H54 (cell line): Measurements from ENCODE around the gene GRIK1.

Experiments
- DNase-seq: peaks from one replicate; pipeline ENCODE4 v3.0.0; 2011; ENCODE audit warnings: low spot score, mixed read lengths; ENCODE audit not compliant: insufficient read length
- FAIRE-seq: peaks from 3 replicates; lab custom pipeline; 2011; peaks lifted over from hg19 to GRCh38; lab: Jason Lieb, UNC
- POLR2A ChIP-seq: IDR thresholded peaks from 2 replicates; pipeline ENCODE4 v1.6.1; 2011; ENCODE audit warnings: low read depth, mild to moderate bottlenecking, low read length

The GRIK1 gene

DNA sequence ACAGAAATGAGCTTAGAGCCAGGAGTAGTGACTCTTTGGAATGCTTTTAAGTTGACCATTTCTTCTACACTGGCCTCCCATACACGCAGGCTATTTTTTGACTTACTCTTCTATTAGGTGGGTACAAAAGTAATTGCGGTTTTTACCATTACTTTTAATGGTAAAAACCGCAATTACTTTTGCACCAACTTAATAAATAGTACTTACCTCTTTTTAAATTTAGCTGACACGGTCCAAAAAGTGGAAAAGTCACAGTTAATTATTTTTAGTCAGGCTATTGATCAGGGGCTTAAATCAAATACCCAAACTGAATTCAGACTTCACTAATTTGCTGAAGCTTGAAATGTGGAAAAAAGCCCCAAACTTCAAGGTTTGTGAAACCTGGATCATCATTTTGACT is 138.7 kb downstream of the GRIK1 start:
- no peak for TF ChIP-seq POLR2A
- FAIRE-seq (no peak), DNase-seq (no peak)

DNA sequence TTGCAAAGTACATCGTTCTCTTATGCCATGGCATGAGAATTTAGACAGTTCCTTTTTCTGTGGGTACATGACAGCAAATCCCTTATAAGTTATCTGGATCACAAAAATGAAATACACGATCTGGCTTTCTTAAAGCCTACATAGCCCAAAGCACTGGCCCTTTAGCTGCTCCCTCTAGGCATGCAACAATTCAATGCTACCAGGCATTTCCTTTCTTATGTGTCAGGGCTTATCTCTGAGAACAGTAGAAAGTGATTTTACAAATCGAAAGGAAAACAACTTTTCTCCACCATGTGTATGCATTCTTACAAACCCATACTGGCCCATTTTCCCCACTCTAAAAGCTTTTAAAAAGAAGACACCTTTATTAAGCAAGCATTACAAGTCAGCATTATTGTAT is 139.7 kb downstream of the GRIK1 start:
- FAIRE-seq (no peak), DNase-seq (no peak)
- TF ChIP-seq POLR2A = no peak

DNA sequence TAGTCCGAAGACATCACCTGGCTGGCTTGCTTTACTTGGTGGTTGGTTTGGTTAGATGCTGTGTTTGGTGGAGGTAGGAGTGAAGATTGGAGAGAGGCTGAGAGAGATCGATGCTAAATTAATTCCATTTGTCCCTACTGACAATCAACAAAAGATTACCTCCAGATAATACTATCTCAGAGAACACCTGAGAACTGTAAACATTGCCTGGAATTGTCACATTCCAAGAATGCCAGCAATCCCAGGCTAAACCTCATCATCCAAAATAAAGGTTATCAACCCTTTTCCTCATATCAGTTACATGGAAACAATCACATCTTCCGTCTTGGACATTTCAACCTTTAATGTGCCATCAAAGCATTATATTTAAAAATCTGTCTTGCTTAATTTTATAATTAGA is 141.0 kb downstream of the GRIK1 start:
- FAIRE-seq = no peak
- no peak for TF ChIP-seq POLR2A
- DNase-seq = no peak

DNA sequence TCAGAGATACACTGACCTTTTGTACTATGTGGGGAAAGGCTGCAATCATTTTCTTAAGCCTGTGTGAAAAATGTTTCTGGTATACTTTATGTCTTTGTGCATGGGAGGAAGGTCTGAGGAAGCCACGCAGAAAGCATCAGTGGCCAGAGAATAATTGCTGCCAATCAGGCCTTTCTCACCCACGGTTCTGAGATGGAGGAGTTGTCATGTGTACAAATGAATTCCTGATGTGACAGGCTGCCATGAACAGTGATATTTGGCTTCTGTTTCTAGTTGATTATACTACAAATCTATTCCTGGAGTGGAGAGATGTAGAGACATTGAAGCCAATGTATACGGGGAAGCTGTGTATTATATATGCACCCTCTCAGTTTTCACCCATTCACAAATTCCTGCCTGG is 142.6 kb downstream of the GRIK1 start:
- DNase-seq (no peak), FAIRE-seq (no peak)
- no peak for TF ChIP-seq POLR2A

DNA sequence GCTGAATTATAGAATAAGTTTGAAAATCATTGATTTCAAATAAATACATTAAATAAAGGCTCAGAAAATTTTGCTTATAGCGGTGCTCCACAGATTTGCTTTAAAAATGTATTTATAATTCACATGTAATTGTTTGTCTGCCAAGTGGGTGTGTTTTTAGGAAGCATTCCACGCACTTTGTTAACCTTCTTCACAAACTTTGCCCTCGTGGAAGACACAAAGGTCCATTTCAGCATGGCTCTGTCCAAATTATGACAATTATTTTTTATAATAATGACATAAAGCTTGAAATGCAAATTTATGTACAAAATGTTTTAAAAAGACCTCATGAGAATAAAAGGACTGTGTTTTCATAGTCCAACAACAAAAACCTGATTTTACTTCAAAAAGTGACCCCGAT is 146.1 kb downstream of the GRIK1 start:
- TF ChIP-seq POLR2A = no peak
- FAIRE-seq (no peak), DNase-seq (no peak)

DNA sequence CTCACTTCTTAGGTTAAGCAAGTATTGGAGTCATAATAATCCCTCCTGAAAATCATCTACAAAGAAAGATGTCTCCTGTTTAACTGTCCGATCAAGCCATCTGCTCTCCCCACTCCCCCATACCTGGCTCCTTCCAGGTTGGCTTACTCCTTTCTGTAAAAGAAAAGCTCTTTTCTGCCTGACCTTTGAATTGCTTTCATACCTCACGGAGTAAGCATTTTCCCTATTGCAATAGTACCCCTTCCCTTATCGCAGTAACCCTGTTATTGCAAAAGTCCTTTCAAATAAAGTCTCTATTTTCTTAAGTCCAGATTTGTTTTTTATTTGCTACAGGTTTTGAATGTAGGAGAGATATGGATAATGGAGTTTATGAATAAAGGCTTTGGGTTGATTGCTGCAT is 150.4 kb downstream of the GRIK1 start:
- no peak for FAIRE-seq
- DNase-seq = no peak
- no peak for TF ChIP-seq POLR2A

DNA sequence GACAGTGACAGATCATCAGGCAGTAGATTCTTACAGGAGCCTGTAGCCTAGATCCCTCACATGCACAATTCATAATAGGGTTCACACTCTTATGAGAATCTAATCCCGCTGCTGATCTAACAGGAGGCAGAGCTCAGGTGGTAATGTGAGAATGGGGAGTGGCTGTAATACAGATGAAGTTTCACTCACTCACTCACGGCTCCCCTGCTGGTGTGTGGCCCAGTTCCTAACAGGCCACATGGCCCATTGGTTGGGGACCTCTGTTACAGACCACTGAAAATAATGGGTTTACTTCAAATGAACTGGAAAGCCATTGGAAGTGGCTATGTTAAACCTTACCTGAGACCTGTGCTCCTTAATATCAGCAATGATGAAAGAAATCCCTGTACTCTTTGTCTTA is 151.0 kb downstream of the GRIK1 start:
- TF ChIP-seq POLR2A = no peak
- FAIRE-seq (no peak), DNase-seq (no peak)

DNA sequence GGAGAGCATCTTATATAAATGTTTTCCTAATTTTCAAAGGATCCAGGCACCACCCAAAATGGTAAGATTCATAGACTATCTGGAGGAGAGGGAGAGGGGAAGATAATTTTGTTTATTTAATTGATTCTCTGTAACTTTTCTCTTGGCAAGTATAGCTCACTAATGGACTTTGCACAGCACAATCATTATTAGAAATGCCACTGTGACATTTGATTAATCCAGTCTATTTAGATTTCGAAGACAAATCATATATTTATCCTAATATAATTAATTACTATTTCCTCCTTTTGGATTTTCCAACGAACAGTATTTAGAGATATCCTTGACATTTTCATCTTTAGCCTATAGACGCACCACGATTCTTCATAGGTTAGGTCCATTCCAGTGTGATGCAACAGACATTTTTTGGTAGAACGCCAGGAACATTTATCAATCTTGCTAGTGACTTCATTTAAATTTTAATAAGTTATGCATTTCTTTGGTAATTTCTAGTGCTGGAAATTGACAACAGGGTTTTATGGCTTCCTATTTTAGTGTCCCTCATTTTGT is 152.4 kb downstream of the GRIK1 start:
- DNase-seq (no peak), FAIRE-seq (no peak)
- no peak for TF ChIP-seq POLR2A

DNA sequence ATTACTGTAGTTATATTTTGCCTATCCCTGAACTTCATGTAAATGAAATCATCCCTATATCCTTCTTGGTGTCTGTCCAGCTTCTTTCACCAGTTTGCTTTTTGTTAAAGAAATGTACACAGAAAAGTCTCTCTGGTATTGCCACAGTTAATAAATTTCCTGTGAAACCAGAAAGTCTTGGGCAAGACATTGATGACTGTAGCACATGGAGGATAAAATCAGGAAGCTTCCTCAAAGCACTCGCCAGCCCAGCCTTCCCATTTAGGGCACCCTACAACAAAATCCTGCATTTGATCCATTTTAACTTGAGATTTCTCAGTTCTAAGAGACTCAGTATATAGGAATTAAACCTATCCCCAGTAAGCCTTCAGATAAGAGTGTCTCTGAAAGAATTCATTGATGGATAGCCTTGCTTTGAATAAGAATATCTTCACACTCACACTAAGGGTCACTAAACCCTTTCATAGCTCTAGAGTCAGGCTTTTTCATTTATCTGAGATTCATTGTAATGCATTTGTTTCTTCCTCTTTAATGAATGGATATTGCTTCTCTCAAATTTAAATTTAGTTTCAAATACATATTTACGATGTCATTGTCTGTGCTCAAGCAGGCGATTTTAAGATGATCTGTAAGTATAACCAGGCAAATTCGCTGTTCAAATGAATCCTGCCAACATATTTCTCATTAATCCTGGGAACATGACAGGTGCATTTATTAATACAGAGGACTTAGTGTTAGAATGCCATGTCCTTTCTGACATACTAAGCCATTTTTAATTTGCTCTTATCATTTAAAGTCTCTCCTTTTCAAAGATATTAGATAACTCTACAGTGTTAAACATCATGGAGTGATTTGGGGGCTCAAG is 153.1 kb downstream of the GRIK1 start:
- DNase-seq (no peak), FAIRE-seq (no peak)
- no peak for TF ChIP-seq POLR2A

DNA sequence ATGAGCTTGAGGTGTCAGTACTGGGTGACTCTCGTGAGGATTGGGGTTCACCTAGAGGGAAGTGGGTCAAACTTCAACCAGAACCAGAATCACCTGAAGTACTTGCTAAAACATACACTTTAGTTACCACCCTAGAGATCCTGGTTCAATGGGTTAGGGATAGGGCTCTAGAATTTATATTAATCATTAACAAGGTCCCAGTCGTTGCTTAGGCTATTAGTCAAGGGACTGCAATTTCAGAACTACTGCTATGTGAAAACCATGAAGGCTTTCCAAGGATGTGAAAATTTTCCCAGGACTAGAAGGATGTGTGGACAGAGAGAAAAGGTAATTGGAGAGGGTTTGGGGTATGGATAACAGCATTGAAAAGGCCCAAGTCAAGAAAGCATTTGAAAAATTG is 162.6 kb downstream of the GRIK1 start:
- DNase-seq (no peak), FAIRE-seq (no peak)
- TF ChIP-seq POLR2A = no peak

DNA sequence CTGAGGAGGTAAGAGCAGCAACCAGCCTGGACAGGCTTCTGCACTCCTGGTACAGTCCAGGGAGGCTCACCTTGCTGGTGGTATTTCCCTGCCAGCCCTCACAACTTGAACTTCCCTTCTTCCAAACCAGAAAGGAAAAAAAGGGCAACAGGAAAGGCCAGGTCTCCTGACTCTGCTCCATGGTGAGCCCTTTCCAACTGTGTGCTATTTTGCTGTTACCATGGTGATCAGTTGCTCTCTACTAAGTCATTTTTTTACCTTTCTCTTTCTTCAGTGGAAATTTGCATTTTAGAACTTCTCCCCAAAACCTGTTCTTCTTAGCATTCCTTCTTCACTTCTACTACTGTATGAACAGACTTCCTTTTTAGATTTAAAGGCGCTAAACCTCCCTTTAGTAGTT is 164.3 kb downstream of the GRIK1 start:
- FAIRE-seq = no peak
- no peak for DNase-seq
- no peak for TF ChIP-seq POLR2A

DNA sequence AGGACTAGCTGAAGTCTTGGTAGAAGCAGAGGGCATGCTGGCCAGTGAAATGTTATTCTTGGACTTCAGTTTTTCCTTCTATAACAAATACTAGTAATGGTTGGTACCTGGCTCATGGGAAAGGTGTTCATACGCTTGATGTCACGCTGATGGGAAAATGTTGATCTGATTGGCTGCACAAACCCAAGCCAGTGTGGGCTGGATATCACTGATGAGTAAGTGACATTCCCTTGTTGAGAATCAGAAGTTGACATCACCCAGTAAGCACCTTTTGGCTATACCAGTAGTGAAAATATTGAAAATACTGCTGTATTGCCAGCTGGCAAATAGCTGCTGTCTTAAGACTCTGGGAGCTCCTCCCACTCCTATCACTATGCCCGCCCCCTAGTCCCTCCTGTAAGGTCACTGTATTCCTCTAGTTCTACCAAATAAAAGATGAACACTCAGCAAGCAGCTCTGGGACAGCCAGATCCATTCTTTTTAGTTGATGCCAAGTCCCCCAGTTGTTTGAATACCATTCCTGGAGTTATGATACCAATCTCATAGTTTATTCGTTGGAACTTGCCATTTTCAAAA is 168.2 kb downstream of the GRIK1 start:
- TF ChIP-seq POLR2A = no peak
- FAIRE-seq = no peak
- no peak for DNase-seq

DNA sequence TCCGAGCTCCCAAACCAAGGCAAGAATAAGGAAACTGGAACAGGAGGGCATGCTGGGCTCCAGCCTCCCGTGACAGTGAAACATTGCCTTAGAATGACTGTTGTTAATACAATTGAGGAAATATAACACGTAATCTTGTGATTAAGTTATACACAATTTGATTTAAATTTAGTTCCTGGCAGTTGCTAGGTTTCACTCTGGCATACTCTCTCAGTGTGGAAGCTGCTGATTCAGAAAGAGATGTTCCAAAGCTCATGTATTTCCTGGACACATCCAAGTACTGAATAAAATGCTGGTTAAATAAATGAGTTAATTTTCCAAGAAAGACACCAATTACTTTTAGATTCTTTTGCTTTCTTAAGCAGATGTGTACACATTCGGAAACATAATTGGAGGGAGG is 176.1 kb downstream of the GRIK1 start:
- DNase-seq (no peak), FAIRE-seq (no peak)
- TF ChIP-seq POLR2A = no peak

DNA sequence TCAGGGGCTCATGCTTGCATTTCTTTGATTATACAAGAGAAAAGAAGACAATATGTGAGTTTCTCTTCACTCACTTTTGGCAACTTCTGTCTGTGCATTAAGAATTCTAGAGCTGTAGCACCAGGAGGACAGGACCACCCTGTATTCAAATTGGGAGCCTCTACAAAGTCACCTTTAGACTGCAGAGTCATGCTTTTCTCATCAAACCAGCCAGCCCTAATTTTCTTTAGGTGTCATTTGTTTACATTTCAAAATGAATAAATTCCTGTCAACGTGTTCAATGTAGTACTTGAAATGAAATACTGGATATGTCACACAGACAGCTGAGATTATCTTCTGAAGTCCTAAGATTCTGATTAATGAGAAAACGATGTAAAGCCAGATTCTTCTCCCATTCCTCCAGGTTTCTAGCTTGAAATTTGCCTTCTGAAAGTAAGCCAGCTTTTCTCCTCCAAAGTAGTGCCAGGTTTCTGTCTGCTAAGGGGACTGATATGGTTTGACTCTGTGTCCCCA is 177.2 kb downstream of the GRIK1 start:
- FAIRE-seq (no peak), DNase-seq (no peak)
- TF ChIP-seq POLR2A = no peak
